GM12878 (cell line): Measurements from ENCODE around the gene PDIA4.

Source experiments
- ATF3 ChIP-seq: IDR thresholded peaks from 2 replicates; pipeline ENCODE4 v1.6.1; 2011; ENCODE audit warnings: low read depth, mild to moderate bottlenecking, low read length, moderate library complexity, borderline replicate concordance; ENCODE audit errors: extremely low read depth
- CEBPB ChIP-seq, 2 experiments: fragments of 150-350 bp in 1 of 2; IDR thresholded peaks; 2 replicates each; pipeline ENCODE4 v1.6.1; 2012 to 2014; ENCODE audit warnings: low read depth in 2 of 2, low read length in 2 of 2, borderline replicate concordance in 1 of 2, inconsistent platforms in 1 of 2
- CTCF ChIP-seq, 3 experiments: IDR thresholded peaks in 2 of 3; conservative IDR thresholded peaks in 1 of 3; 2 replicates each; pipeline ENCODE4 v1.5.1; 2011; ENCODE audit warnings: low read depth in 3 of 3, low read length in 3 of 3, mild to moderate bottlenecking in 3 of 3, control low read depth in 2 of 3, moderate library complexity in 2 of 3, inconsistent platforms in 1 of 3, mixed read lengths in 1 of 3; ENCODE audit not compliant: control insufficient read depth in 2 of 3, insufficient read depth in 1 of 3; ENCODE audit errors: extremely low read depth in 1 of 3
- E2F4 ChIP-seq: IDR thresholded peaks from 2 replicates; pipeline ENCODE4 v1.6.1; 2012; ENCODE audit warnings: low read depth, low read length, improper control_type of control experiment
- ELK1 ChIP-seq: IDR thresholded peaks from 2 replicates; pipeline ENCODE4 v1.6.1; 2012; ENCODE audit warnings: low read depth, low read length, improper control_type of control experiment
- EZH2 ChIP-seq: IDR thresholded peaks from 2 replicates; pipeline ENCODE4 v1.6.1; 2012; ENCODE audit warnings: low read depth, mild to moderate bottlenecking, control low read depth, inconsistent platforms, low read length, borderline replicate concordance; ENCODE audit not compliant: control insufficient read depth
- JUNB ChIP-seq: IDR thresholded peaks from 2 replicates; pipeline ENCODE4 v1.6.1; 2016; ENCODE audit warnings: antibody characterized with exemption, mild to moderate bottlenecking
- KDM1A ChIP-seq: fragments of 200-600 bp; sonication (generic); IDR thresholded peaks from 2 replicates; pipeline ENCODE4 v1.6.1; 2016; ENCODE audit warnings: borderline replicate concordance
- POLR2AphosphoS5 ChIP-seq: IDR thresholded peaks from 2 replicates; pipeline ENCODE4 v1.6.1; 2011; ENCODE audit warnings: mild to moderate bottlenecking, low read length, inconsistent platforms
- STAT3 ChIP-seq: IDR thresholded peaks from 2 replicates; pipeline ENCODE4 v1.6.1; 2011; ENCODE audit warnings: low read depth, low read length, improper control_type of control experiment
- YY1 ChIP-seq: IDR thresholded peaks from 2 replicates; pipeline ENCODE4 v1.6.1; 2011; ENCODE audit warnings: low read depth, mild to moderate bottlenecking, low read length

- TF ChIP-seq CEBPB (IDR thresholded peaks at IDR 0.05; ENCODE audit: borderline replicate concordance in 1 of 2, low read depth in 2 of 2, low read length in 2 of 2) (no peak), CTCF (IDR thresholded peaks at IDR 0.05 in 2 of 3, conservative IDR thresholded peaks at IDR 0.05 in 1 of 3; ENCODE audit: control insufficient read depth in 2 of 3, extremely low read depth in 1 of 3, insufficient read depth in 1 of 3, low read depth in 3 of 3, low read length in 3 of 3) (no peak), STAT3 (no peak), E2F4 (no peak), EZH2 (no peak), POLR2AphosphoS5 (no peak), YY1 (no peak), ELK1 (no peak), JUNB (no peak), ATF3 (no peak), KDM1A (no peak)
These were observed 63.6 kb downstream of the PDIA4 start for GRCh38 chr7:148964483-148965267.
